HTR-8/SVneo (cell line): Measurements from ENCODE around the gene SECISBP2L.
"Not testable (repeated sequence)": the region's sequence is repeated elsewhere in the genome, so short reads cannot be mapped to it uniquely, and the experiment has no call there.

ENCODE experiments used
- DNase-seq: peaks from one replicate; pipeline ENCODE4 v3.0.0; 2011; ENCODE audit warnings: low spot score, mixed read lengths; ENCODE audit not compliant: insufficient read length
- FAIRE-seq: peaks from 2 replicates; lab custom pipeline; 2011; peaks lifted over from hg19 to GRCh38; lab: Jason Lieb, UNC

The SECISBP2L gene, protein sequence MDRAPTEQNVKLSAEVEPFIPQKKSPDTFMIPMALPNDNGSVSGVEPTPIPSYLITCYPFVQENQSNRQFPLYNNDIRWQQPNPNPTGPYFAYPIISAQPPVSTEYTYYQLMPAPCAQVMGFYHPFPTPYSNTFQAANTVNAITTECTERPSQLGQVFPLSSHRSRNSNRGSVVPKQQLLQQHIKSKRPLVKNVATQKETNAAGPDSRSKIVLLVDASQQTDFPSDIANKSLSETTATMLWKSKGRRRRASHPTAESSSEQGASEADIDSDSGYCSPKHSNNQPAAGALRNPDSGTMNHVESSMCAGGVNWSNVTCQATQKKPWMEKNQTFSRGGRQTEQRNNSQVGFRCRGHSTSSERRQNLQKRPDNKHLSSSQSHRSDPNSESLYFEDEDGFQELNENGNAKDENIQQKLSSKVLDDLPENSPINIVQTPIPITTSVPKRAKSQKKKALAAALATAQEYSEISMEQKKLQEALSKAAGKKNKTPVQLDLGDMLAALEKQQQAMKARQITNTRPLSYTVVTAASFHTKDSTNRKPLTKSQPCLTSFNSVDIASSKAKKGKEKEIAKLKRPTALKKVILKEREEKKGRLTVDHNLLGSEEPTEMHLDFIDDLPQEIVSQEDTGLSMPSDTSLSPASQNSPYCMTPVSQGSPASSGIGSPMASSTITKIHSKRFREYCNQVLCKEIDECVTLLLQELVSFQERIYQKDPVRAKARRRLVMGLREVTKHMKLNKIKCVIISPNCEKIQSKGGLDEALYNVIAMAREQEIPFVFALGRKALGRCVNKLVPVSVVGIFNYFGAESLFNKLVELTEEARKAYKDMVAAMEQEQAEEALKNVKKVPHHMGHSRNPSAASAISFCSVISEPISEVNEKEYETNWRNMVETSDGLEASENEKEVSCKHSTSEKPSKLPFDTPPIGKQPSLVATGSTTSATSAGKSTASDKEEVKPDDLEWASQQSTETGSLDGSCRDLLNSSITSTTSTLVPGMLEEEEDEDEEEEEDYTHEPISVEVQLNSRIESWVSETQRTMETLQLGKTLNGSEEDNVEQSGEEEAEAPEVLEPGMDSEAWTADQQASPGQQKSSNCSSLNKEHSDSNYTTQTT

GRCh38 chr15:49046220-49047102 is at the start of gene SECISBP2L:
Gene SECISBP2L (minus strand): TSS chr15:49046446. CDS start chr15:49046299, 147 bp downstream.
- DNase-seq (peak; percentile 85), FAIRE-seq (peak; percentile 83)

- DNase-seq, result no peak
- FAIRE-seq, result no peak
Measured at GRCh38 chr15:49094923-49095322, 48.7 kb upstream of the SECISBP2L start.

DNA sequence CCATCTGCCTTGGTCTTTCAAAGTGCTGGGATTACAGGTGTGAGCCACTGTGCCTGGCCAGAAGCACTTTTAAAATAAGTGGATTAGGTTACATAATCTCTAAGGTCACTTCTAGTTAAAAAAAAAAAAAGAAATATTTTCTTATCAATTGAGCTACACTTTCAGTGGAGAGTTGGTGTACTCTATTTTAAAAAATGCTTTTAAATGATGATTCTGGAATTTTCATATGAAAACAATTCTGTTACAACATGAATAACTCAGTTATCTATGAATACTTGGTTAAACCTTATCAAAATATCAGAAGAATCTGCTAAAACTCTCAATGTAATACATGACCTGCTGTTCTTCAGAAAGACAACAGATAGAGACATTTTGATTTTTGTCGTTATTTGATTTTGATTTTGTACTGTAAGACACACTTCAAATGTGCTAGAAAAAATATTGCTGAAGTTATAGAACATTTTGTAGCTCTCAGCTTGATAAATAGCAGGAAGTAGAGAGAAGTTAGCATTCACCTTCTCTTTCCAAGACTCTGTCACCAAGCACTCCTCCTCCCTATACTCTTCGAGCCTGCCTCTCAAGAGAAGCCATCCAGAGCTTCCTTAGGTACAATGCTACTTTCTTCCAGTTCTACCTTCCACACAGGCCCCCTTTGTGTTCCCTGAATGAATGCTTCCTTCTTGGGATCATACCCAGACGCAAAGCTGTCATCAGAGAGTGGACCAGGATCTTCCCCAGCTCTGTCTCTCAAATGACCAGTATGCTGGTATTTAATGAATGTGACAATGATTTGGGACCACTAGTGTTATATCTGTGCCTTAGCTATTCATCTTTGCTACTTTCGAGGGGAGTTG is 47.2 kb upstream of the SECISBP2L start:
- FAIRE-seq (no peak), DNase-seq (no peak)

GRCh38 chr15:49088996-49089395 is 42.8 kb upstream of the SECISBP2L start:
- DNase-seq, result no peak
- FAIRE-seq, result no peak

- DNase-seq (no peak), FAIRE-seq (no peak)
Measured at GRCh38 chr15:49085696-49086459, 39.6 kb upstream of the SECISBP2L start.

GRCh38 chr15:49084285-49084570 is 38.0 kb upstream of the SECISBP2L start:
- no peak for FAIRE-seq

GRCh38 chr15:49083401-49084284 is 37.4 kb upstream of the SECISBP2L start:
- no peak for FAIRE-seq

More at GRCh38 chr15:49084285-49084570, 38.0 kb upstream of the SECISBP2L start:
- DNase-seq, result no peak

DNA sequence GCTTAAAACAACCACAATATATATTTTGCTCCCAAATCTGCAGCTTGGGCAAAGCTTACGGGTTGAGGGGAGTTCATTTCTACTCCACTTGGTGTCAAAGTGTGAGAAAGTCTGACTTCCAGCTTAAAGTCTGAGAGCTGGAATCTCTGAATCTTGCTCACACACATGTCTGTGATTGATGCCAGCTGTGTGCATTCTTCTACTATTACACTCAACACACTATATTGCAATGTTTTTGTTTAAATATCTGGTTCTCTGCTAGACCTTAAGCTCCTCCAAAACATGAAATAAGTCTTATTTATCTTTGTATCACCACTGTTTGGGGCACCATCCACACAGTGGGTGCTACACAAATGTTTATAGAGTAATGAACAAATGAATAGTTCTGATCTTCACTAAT is 36.7 kb upstream of the SECISBP2L start:
- no peak for FAIRE-seq
- DNase-seq, result no peak

More at GRCh38 chr15:49083401-49084284, 37.4 kb upstream of the SECISBP2L start:
- no peak for DNase-seq

- FAIRE-seq (no peak), DNase-seq (no peak)
Measured at GRCh38 chr15:49079340-49080039, 33.2 kb upstream of the SECISBP2L start.

- FAIRE-seq, result no peak
Measured at GRCh38 chr15:49075881-49076280, 29.6 kb upstream of the SECISBP2L start.

DNA sequence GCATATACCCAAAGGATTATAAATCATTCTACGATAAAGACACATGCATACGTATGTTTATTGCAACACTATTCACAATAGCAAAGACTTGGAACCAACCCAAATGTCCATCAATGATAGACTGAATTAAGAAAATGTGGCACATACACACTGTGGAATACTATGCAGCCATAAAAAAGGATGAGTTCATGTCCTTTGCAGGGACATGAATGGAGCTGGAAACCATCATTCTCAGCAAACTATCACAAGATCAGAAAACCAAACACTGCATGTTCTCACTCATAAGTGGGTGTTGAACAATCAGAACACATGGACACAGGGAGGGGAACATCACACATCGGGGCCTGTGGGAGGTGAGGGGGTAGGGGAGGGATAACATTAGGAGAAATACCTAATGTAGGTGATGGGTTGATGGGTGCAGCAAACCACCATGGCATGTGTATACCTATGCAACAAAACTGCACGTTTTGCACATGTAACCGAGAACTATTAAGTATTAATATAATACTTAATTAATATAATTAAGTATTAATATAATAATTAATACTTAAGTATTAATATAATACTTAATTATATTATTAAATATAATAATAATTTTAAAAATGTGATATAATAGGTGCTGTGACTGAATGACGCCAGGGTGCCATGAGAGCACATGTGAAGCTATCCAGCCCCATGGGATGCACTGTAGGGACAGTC is 28.5 kb upstream of the SECISBP2L start:
- not testable (repeated sequence) for FAIRE-seq, DNase-seq

More at GRCh38 chr15:49075881-49076280, 29.6 kb upstream of the SECISBP2L start:
- no peak for DNase-seq

- FAIRE-seq, result no peak
- DNase-seq, result no peak
Measured at GRCh38 chr15:49066372-49066771, 20.1 kb upstream of the SECISBP2L start.

- FAIRE-seq (no peak), DNase-seq (no peak)
Measured at GRCh38 chr15:49064884-49065283, 18.6 kb upstream of the SECISBP2L start.

- no peak for FAIRE-seq
Measured at GRCh38 chr15:49064281-49064653, 18.0 kb upstream of the SECISBP2L start.

DNA sequence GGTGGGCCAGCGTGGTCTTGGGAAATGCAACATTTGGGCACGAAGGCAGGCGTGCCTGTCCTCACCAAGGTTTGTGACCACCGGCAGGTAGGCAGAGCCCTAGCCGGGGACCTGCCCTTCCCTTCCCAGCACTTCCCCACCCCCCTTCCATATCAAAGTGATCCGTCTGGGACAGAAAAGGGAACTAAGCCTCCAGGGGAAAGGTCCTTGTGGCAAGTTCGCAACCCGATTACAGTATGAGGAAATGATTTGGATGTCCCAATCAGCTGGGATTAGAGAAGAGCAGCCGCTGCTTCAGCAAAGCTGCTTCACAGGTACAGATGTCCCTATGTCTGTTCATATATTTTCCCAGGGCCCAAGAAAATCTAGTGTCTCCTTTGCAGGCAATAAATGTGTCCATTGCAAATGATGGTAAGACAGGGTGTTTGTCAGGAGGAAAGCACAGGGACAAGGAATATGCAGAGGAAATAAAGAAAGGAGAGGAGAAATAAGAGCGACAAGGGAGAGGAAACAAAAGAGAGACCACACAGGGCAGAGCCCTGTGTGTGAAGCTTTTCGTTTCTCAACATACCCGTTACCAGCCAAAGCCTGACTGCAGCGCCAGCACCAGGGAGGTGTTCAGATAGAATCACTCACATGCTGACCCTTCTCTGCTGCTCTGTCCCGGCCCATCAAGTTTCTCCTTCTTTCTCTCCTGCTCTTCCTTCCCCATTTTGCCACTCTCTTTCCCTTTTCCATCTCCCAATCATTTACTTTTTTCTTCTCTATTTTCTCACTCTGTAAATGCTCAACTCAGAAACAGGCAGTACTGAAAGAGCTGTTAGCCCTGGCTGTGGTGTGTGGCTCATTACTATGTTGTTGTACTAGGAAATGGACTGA is 17.4 kb upstream of the SECISBP2L start:
- no peak for DNase-seq
- FAIRE-seq, result no peak

More at GRCh38 chr15:49064281-49064653, 18.0 kb upstream of the SECISBP2L start:
- DNase-seq, result no peak
